ENCODE results near the gene C4orf50. TPM values are rescaled to one million over a fixed set of nuclear protein-coding genes. Genes with fewer than 3 reads are reported as not detected.

C4orf50 gene
- total and polyA plus RNA-seq, 2 of the 13 experiments (the other 11 are each of a cell fraction or from before 2014, with no cell fraction given): not detected

- intact Hi-C loops (cut with micrococcal nuclease; ENCODE audit: unreplicated experiment): no loop called here
- TF ChIP-seq, protein P1, sequence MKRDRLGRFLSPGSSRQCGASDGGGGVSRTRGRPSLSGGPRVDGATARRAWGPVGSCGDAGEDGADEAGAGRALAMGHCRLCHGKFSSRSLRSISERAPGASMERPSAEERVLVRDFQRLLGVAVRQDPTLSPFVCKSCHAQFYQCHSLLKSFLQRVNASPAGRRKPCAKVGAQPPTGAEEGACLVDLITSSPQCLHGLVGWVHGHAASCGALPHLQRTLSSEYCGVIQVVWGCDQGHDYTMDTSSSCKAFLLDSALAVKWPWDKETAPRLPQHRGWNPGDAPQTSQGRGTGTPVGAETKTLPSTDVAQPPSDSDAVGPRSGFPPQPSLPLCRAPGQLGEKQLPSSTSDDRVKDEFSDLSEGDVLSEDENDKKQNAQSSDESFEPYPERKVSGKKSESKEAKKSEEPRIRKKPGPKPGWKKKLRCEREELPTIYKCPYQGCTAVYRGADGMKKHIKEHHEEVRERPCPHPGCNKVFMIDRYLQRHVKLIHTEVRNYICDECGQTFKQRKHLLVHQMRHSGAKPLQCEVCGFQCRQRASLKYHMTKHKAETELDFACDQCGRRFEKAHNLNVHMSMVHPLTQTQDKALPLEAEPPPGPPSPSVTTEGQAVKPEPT (CRISPR knock-in tag; IDR thresholded peaks at IDR 0.05; ENCODE audit: low read depth): no peak
- TF ChIP-seq HDAC2 (CRISPR knock-in tag; IDR thresholded peaks at IDR 0.05) (no peak), SP5 (CRISPR knock-in tag; IDR thresholded peaks at IDR 0.05; ENCODE audit: borderline replicate concordance, low read depth) (no peak), ZNF816 (CRISPR knock-in tag; IDR thresholded peaks at IDR 0.05; ENCODE audit: borderline replicate concordance) (no peak), RXRA (CRISPR knock-in tag; IDR thresholded peaks at IDR 0.05) (no peak), ZNF234 (CRISPR knock-in tag; conservative IDR thresholded peaks at IDR 0.05) (no peak), CSRNP1 (CRISPR knock-in tag; IDR thresholded peaks at IDR 0.05) (no peak)
- TF ChIP-seq, protein P2, sequence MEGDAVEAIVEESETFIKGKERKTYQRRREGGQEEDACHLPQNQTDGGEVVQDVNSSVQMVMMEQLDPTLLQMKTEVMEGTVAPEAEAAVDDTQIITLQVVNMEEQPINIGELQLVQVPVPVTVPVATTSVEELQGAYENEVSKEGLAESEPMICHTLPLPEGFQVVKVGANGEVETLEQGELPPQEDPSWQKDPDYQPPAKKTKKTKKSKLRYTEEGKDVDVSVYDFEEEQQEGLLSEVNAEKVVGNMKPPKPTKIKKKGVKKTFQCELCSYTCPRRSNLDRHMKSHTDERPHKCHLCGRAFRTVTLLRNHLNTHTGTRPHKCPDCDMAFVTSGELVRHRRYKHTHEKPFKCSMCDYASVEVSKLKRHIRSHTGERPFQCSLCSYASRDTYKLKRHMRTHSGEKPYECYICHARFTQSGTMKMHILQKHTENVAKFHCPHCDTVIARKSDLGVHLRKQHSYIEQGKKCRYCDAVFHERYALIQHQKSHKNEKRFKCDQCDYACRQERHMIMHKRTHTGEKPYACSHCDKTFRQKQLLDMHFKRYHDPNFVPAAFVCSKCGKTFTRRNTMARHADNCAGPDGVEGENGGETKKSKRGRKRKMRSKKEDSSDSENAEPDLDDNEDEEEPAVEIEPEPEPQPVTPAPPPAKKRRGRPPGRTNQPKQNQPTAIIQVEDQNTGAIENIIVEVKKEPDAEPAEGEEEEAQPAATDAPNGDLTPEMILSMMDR (CRISPR knock-in tag; IDR thresholded peaks at IDR 0.05): peak; percentile 27; the same call in 1 of the 2 replicates
- no peak for FAIRE-seq
- H3K4me2 ChIP-seq (ENCODE audit: low read depth, low read length): no peak overlapping the region
- BruUV-seq (replicated peaks): no TSS peak
- no peak overlapping the region for H2AFZ ChIP-seq (ENCODE audit: low read length)
- peaks cover 10 to 55% of the 10 kb centered on the region in 2 experiments; a peak in 3 of 5 replicates for H3K27me3 ChIP-seq (ENCODE audit: control insufficient read depth in 1 of 2, insufficient read depth in 2 of 2, low read length in 2 of 2)
- no peaks in the 10 kb centered on the region for H3K4me1 ChIP-seq (ENCODE audit: insufficient read depth, low read length)
- H3K27ac ChIP-seq (ENCODE audit: extremely low read length, insufficient read depth, low read length): no peak overlapping the region
- no peaks in the 10 kb centered on the region for H3K9me3 ChIP-seq (ENCODE audit: low read length)
- ChIA-PET CTCF (ENCODE audit: low intra/inter-chr PET ratio, low total read pairs) (no interaction called here), POLR2A (no interaction called here)
- no peak overlapping the region for H3K4me3 ChIP-seq (replicated peaks in 1 of 3; ENCODE audit: insufficient read depth in 1 of 3, low read depth in 2 of 3, low read length in 3 of 3)
- in situ Hi-C loops (cut with HindIII; ENCODE audit: extremely low pct_ligation_motif_present, low pct_unique_long_range_greater_than_20kb): no loop called here
- 0% methylated on average over 3 of the region's 9 CpGs for WGBS (ENCODE audit: low lambda C conversion rate)
- no peaks in the 10 kb centered on the region for H3K79me2 ChIP-seq (ENCODE audit: insufficient read depth, low read length)
- no peak for DNase-seq (ENCODE audit: low spot score)
- peak; percentile 56 for ATAC-seq
- H4K20me1 ChIP-seq (ENCODE audit: insufficient read depth, low read length): no peaks in the 10 kb centered on the region
- no peak overlapping the region for H3K9ac ChIP-seq (ENCODE audit: insufficient read depth, low read depth, low read length)
- no peaks in the 10 kb centered on the region for H3K36me3 ChIP-seq (replicated peaks in 1 of 2; ENCODE audit: control insufficient read depth in 1 of 2, insufficient read depth in 2 of 2, low read length in 2 of 2)
Measured at GRCh38 chr4:6044805-6045204, 26.6 kb upstream of the C4orf50 start.

Measured in HepG2 (cell line).